Activated T-helper 1 cell treated with anti-CD3 and anti-CD28 coated beads, Interleukin-12 subunit alpha, Interleukin-12 subunit beta, Interleukin-2, Interleukin-4 antibody, amounts not matched to agents 30 ng/mL and 10 ng/mL and 1 ng/mL, durations not matched to agents 14 hours and 24 hours and 36 hours (primary cell): ENCODE measurements around the gene TSTD1. TPM values are rescaled to one million over a fixed set of nuclear protein-coding genes. Genes with fewer than 3 reads are reported as not detected.

Experiments
- total RNA-seq: library from RNA; stranded (reverse); gene quantifications from 2 replicates; pipeline ENCODE4 v1.2.3, GENCODE V29; 2022

TSTD1 gene
- total RNA-seq, 1 donor from 2014 or later, result 43.3 TPM

Other genes with a start within 250 kb of the TSTD1 start
- 0.49 and 0.71 TPM in 2 replicates for gene LY9, start 242.8 kb downstream of the TSTD1 start, total RNA-seq
- gene CD244, start 176.1 kb downstream of the TSTD1 start, total RNA-seq, result 0.13 TPM in 1 of 2 replicates, not detected in the other
- gene ITLN1, start 153.8 kb downstream of the TSTD1 start, total RNA-seq, result not detected in 2 replicates
- not detected in 2 replicates for gene ITLN2, start 84.2 kb downstream of the TSTD1 start, total RNA-seq
- 11.9 and 13.5 TPM in 2 replicates for gene F11R, start 17.8 kb downstream of the TSTD1 start, total RNA-seq
- 50.6 and 51.5 TPM in 2 replicates for gene USF1, start 7.0 kb upstream of the TSTD1 start, total RNA-seq
- gene ARHGAP30, start 30.9 kb upstream of the TSTD1 start, total RNA-seq, result 149 and 151 TPM in 2 replicates
- gene NECTIN4, start 50.6 kb upstream of the TSTD1 start, total RNA-seq, result not detected in 2 replicates
- gene KLHDC9, start 59.4 kb upstream of the TSTD1 start, total RNA-seq, result not detected in 2 replicates
- gene PFDN2, start 79.1 kb upstream of the TSTD1 start, total RNA-seq, result 147 and 164 TPM in 2 replicates
- gene NIT1, start 79.1 kb upstream of the TSTD1 start, total RNA-seq, result 51.3 and 56.3 TPM in 2 replicates
- 44.5 and 48.0 TPM in 2 replicates for gene DEDD, start 93.7 kb upstream of the TSTD1 start, total RNA-seq
- gene UFC1, start 115.0 kb upstream of the TSTD1 start, total RNA-seq, result 86.3 and 94.5 TPM in 2 replicates
- gene USP21, start 120.5 kb upstream of the TSTD1 start, total RNA-seq, result 32.9 and 38.2 TPM in 2 replicates
- 25.1 and 26.0 TPM in 2 replicates for gene PPOX, start 127.5 kb upstream of the TSTD1 start, total RNA-seq
- 66.4 and 68.2 TPM in 2 replicates for gene B4GALT3, start 138.5 kb upstream of the TSTD1 start, total RNA-seq
- gene ADAMTS4, start 160.1 kb upstream of the TSTD1 start, total RNA-seq, result 0.23 and 0.24 TPM in 2 replicates
- 72.9 and 84.1 TPM in 2 replicates for gene NDUFS2, start 163.4 kb upstream of the TSTD1 start, total RNA-seq
- 0.93 and 1.5 TPM in 2 replicates for gene FCER1G, start 176.3 kb upstream of the TSTD1 start, total RNA-seq
- not detected in 2 replicates for gene APOA2, start 184.7 kb upstream of the TSTD1 start, total RNA-seq
- gene TOMM40L, start 187.1 kb upstream of the TSTD1 start, total RNA-seq, result 25.3 and 28.0 TPM in 2 replicates
- not detected in 2 replicates for gene NR1I3, start 199.2 kb upstream of the TSTD1 start, total RNA-seq
- 0.20 TPM in 1 of 2 replicates, not detected in the other for gene PCP4L1, start 219.8 kb upstream of the TSTD1 start, total RNA-seq